Bronchial epithelial cell (primary cell): ENCODE measurements around the gene SCGB3A2. TPM values are rescaled to one million over a fixed set of nuclear protein-coding genes. Genes with fewer than 3 reads are reported as not detected.

ENCODE experiments used
- DNase-seq: peaks from one replicate; pipeline ENCODE4 v3.0.0-alpha.2; 2010; ENCODE audit warnings: low read depth
- FAIRE-seq: peaks from 2 replicates; lab custom pipeline; 2011; peaks lifted over from hg19 to GRCh38; lab: Jason Lieb, UNC
- H3K27me3 ChIP-seq: 2 replicates; pipeline ENCODE4 v1.5.1; 2011; ENCODE audit warnings: low read length; ENCODE audit not compliant: control insufficient read depth, insufficient read depth
- H3K36me3 ChIP-seq: 2 replicates; pipeline ENCODE4 v1.5.1; 2011; ENCODE audit warnings: low read length; ENCODE audit not compliant: control insufficient read depth, insufficient read depth
- H3K4me3 ChIP-seq: 2 replicates; pipeline ENCODE4 v1.5.1; 2011; ENCODE audit warnings: mild to moderate bottlenecking, low read depth, low read length, control low read depth
- CTCF ChIP-seq: IDR thresholded peaks from 2 replicates; pipeline ENCODE4 v1.5.1; 2011; ENCODE audit warnings: mild to moderate bottlenecking, moderate library complexity, low read length, control low read depth, inconsistent platforms; ENCODE audit not compliant: insufficient read depth, severe bottlenecking
- total RNA-seq: library from RNA; depleted of rRNA; stranded (reverse); fragments of >200 nt; gene quantifications from 2 replicates; pipeline ENCODE4 v1.2.1, GENCODE V29; 2014

The SCGB3A2 gene
- total RNA-seq, 1 donor from 2014 or later, result not detected

GRCh38 chr5:147911427-147911826, 32.9 kb downstream of the SCGB3A2 start:
- FAIRE-seq (peak; percentile 72), DNase-seq (no peak)
- no peak for TF ChIP-seq CTCF
- Histone ChIP-seq H3K36me3 (no peaks in the 10 kb centered on the region), H3K4me3 (no peak overlapping the region), H3K27me3 (no peaks in the 10 kb centered on the region)

- H3K4me3 ChIP-seq, result no peak overlapping the region
- TF ChIP-seq CTCF, result no peak
- DNase-seq (no peak), FAIRE-seq (no peak)
- no peaks in the 10 kb centered on the region for H3K27me3 ChIP-seq
- H3K36me3 ChIP-seq, result no peaks in the 10 kb centered on the region
Measured at GRCh38 chr5:147912011-147912410, 33.5 kb downstream of the SCGB3A2 start.

DNA sequence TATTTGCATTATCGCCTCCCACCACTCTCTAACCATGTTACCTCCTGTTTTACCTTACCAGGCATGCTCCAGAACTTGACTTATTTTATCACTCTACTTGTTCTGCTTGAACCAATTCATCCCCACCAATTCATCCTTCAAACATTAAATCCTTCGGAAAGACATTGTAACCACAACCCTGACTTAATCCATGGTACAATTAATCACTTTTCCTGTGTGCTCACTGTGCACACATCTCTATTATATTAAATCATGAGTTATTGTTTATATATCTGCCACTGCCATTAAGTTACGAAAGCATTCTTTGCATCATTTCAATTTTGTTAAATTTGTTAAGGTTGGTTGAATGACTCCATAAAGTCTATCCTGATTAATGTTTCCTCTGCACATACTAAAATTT, 35.3 kb downstream of the SCGB3A2 start:
- H3K27me3 ChIP-seq, result no peaks in the 10 kb centered on the region
- no peak for FAIRE-seq
- no peaks in the 10 kb centered on the region for H3K36me3 ChIP-seq
- DNase-seq, result peak; percentile 93
- no peak for TF ChIP-seq CTCF
- H3K4me3 ChIP-seq, result no peak overlapping the region

GRCh38 chr5:147918101-147918685, 39.7 kb downstream of the SCGB3A2 start:
- H3K4me3 ChIP-seq, result no peak overlapping the region
- FAIRE-seq (no peak), DNase-seq (peak; percentile 87)
- TF ChIP-seq CTCF, result no peak
- H3K36me3 ChIP-seq, result no peaks in the 10 kb centered on the region
- no peaks in the 10 kb centered on the region for H3K27me3 ChIP-seq

- peak; percentile 48 for DNase-seq
- no peaks in the 10 kb centered on the region for H3K27me3 ChIP-seq
- H3K4me3 ChIP-seq, result no peak overlapping the region
- no peak for FAIRE-seq
- H3K36me3 ChIP-seq, result no peaks in the 10 kb centered on the region
- TF ChIP-seq CTCF, result no peak
Measured at GRCh38 chr5:147918899-147919298, 40.4 kb downstream of the SCGB3A2 start.
